SK-N-SH (cell line): Measurements from ENCODE around the gene APP. TPM values are rescaled to one million over a fixed set of nuclear protein-coding genes. Genes with fewer than 3 reads are reported as not detected.

Experiments
- CTCF ChIA-PET: fragments of 300-600, 350-600 bp; formaldehyde crosslinking; extraction: SDS; loops from one replicate; lab custom pipeline; 2021; lab: Yijun Ruan, JAX
- POLR2A ChIA-PET: fragments of 350-600 bp; sonication (Branson Sonifier 250); formaldehyde crosslinking; extraction: SDS; loops from one replicate; lab custom pipeline; 2020; ENCODE audit warnings: antibody characterized with exemption, inconsistent platforms; lab: Yijun Ruan, JAX
- DNase-seq: peaks from one replicate; pipeline ENCODE4 v3.0.0; 2012
- H2AFZ ChIP-seq: fragments of 200-600 bp; sonication (generic); 2 replicates; pipeline ENCODE4 v1.8.1; 2016; ENCODE audit warnings: antibody characterized with exemption, mild to moderate bottlenecking, low read depth
- H3F3A ChIP-seq: fragments of 200-600 bp; sonication (generic); replicated peaks from 2 replicates; pipeline ENCODE3; 2016; ENCODE audit warnings: antibody characterized with exemption, mild to moderate bottlenecking; ENCODE audit not compliant: insufficient read depth
- H3K27ac ChIP-seq, 2 experiments: fragments of 200-500 bp in 1 of 2; fragments of 200-600 bp in 1 of 2; sonication (Bioruptor generic) in 1 of 2; sonication (generic), shearing (Covaris generic) in 1 of 2; 2 replicates each; pipeline versions ENCODE4 v1.5.1 to v1.6.1; 2014 to 2016; ENCODE audit warnings: low read depth in 2 of 2, inconsistent platforms in 1 of 2, low read length in 1 of 2, mild to moderate bottlenecking in 1 of 2, mixed read lengths in 1 of 2
- H3K27me3 ChIP-seq: fragments of 200-600 bp; sonication (generic), shearing (Covaris generic); 2 replicates; pipeline ENCODE4 v1.6.1; 2016; ENCODE audit warnings: mixed run types; ENCODE audit not compliant: insufficient read depth
- H3K36me3 ChIP-seq, 2 experiments: fragments of 200-500 bp in 1 of 2; fragments of 200-600 bp in 1 of 2; sonication (Bioruptor generic) in 1 of 2; sonication (generic) in 1 of 2; replicated peaks in 1 of 2; 2 replicates each; pipeline versions ENCODE3 to v1.5.1; 2014 to 2016; ENCODE audit warnings: low read length in 1 of 2, mild to moderate bottlenecking in 1 of 2; ENCODE audit not compliant: insufficient read depth in 2 of 2, control insufficient read depth in 1 of 2
- H3K4me1 ChIP-seq, 2 experiments: fragments of 200-500 bp in 1 of 2; fragments of 200-600 bp in 1 of 2; sonication (Bioruptor generic) in 1 of 2; sonication (generic), shearing (Covaris generic) in 1 of 2; 2 replicates each; pipeline versions ENCODE4 v1.5.1 to v1.6.1; 2014 to 2016; ENCODE audit warnings: low read depth in 1 of 2, low read length in 1 of 2, mixed run types in 1 of 2; ENCODE audit not compliant: insufficient read depth in 2 of 2, control insufficient read depth in 1 of 2
- H3K4me2 ChIP-seq: fragments of 200-600 bp; sonication (generic), shearing (Covaris generic); 2 replicates; pipeline ENCODE4 v1.6.1; 2017; ENCODE audit warnings: mixed run types
- H3K4me3 ChIP-seq, 2 experiments: fragments of 200-500 bp in 1 of 2; fragments of 200-600 bp in 1 of 2; sonication (Bioruptor generic) in 1 of 2; sonication (generic), shearing (Covaris generic) in 1 of 2; 2 replicates each; pipeline versions ENCODE4 v1.5.1 to v1.8.1; 2014 to 2016; ENCODE audit warnings: low read depth in 2 of 2, inconsistent platforms in 1 of 2, low read length in 1 of 2, mild to moderate bottlenecking in 1 of 2, mixed read lengths in 1 of 2, moderate library complexity in 1 of 2
- H3K79me2 ChIP-seq: fragments of 200-600 bp; sonication (generic); 2 replicates; pipeline ENCODE4 v1.8.1; 2017; ENCODE audit warnings: mild to moderate bottlenecking; ENCODE audit not compliant: insufficient read depth
- H3K9ac ChIP-seq: fragments of 200-600 bp; sonication (generic); 2 replicates; pipeline ENCODE4 v1.6.1; 2017; ENCODE audit warnings: mixed run types
- H3K9me2 ChIP-seq: fragments of 200-600 bp; sonication (generic); 2 replicates; pipeline ENCODE4 v1.6.1; 2017; ENCODE audit warnings: mixed run types
- H3K9me3 ChIP-seq: fragments of 200-600 bp; sonication (generic); 2 replicates; pipeline ENCODE4 v1.6.1; 2017; ENCODE audit warnings: mixed run types, mild to moderate bottlenecking, moderate library complexity
- H4K20me1 ChIP-seq: fragments of 200-600 bp; sonication (generic); 2 replicates; pipeline ENCODE4 v1.6.1; 2017; ENCODE audit warnings: mild to moderate bottlenecking, mixed run types; ENCODE audit not compliant: insufficient read depth
- CHD2 ChIP-seq: fragments of 150-350 bp; IDR thresholded peaks from 2 replicates; pipeline ENCODE4 v1.6.1; 2018; ENCODE audit warnings: low read length; ENCODE audit not compliant: partially characterized antibody
- EP300 ChIP-seq, 2 experiments: IDR thresholded peaks; 2 replicates each; pipeline versions ENCODE4 v1.4.0 to v1.6.1; 2012; ENCODE audit warnings: borderline replicate concordance in 1 of 2, low read depth in 1 of 2, low read length in 1 of 2
- EZH2phosphoT487 ChIP-seq: fragments of 200-600 bp; sonication (generic); IDR thresholded peaks from 2 replicates; pipeline ENCODE4 v1.6.1; 2017; ENCODE audit warnings: low read depth, mixed run types, mild to moderate bottlenecking, antibody characterized with exemption, moderate library complexity, borderline replicate concordance
- FOXJ3 ChIP-seq: sonication (generic); formaldehyde crosslinking; IDR thresholded peaks from 2 replicates; pipeline ENCODE4 v1.5.1; 2020; ENCODE audit warnings: mild to moderate bottlenecking, missing genetic modification reagents
- GATA2 ChIP-seq: sonication (generic); formaldehyde crosslinking; IDR thresholded peaks from 2 replicates; pipeline ENCODE4 v1.5.0; 2020; ENCODE audit warnings: mild to moderate bottlenecking, missing genetic modification reagents
- MEF2A ChIP-seq: IDR thresholded peaks from 2 replicates; pipeline ENCODE4 v1.4.0; 2012; ENCODE audit warnings: low read depth, borderline replicate concordance
- MXI1 ChIP-seq: IDR thresholded peaks from 2 replicates; pipeline ENCODE4 v1.6.1; 2012; ENCODE audit warnings: mild to moderate bottlenecking, low read depth, low read length, improper control_type of control experiment
- NFIC ChIP-seq: IDR thresholded peaks from 2 replicates; pipeline ENCODE4 v1.4.0; 2012; ENCODE audit warnings: borderline replicate concordance
- NRF1 ChIP-seq: IDR thresholded peaks from 2 replicates; pipeline ENCODE4 v1.6.1; 2012; ENCODE audit warnings: low read depth, mild to moderate bottlenecking, low read length
- RAD21 ChIP-seq: IDR thresholded peaks from 2 replicates; pipeline ENCODE4 v1.6.1; 2012; ENCODE audit warnings: mild to moderate bottlenecking, low read length
- RCOR1 ChIP-seq: fragments of 150-350 bp; IDR thresholded peaks from 2 replicates; pipeline ENCODE4 v1.6.1; 2017; ENCODE audit warnings: antibody characterized with exemption, low read length
- RFX5 ChIP-seq: IDR thresholded peaks from 2 replicates; pipeline ENCODE4 v1.6.1; 2012; ENCODE audit warnings: mild to moderate bottlenecking, improper control_type of control experiment, low read length
- RXRA ChIP-seq: IDR thresholded peaks from 2 replicates; pipeline ENCODE4 v1.4.0; 2012; ENCODE audit warnings: low read depth, mild to moderate bottlenecking, borderline replicate concordance
- SIN3A ChIP-seq: IDR thresholded peaks from 2 replicates; pipeline ENCODE4 v1.6.1; 2012; ENCODE audit warnings: low read depth, mild to moderate bottlenecking, low read length, moderate library complexity, borderline replicate concordance
- SMC3 ChIP-seq: IDR thresholded peaks from 2 replicates; pipeline ENCODE4 v1.6.1; 2012; ENCODE audit warnings: low read depth, low read length, improper control_type of control experiment
- TAF1 ChIP-seq: IDR thresholded peaks from 2 replicates; pipeline ENCODE4 v1.6.1; 2012; ENCODE audit warnings: low read depth, mild to moderate bottlenecking, low read length, moderate library complexity, borderline replicate concordance
- TCF12 ChIP-seq: IDR thresholded peaks from 2 replicates; pipeline ENCODE4 v1.4.0; 2012
- WGBS: methylation state at CpG from one replicate; pipeline ENCODE4 v1.1.6; 2017; ENCODE audit warnings: low lambda C conversion rate; 5-methylcytosine and 5-hydroxymethylcytosine counted together
- polyA plus RNA-seq, 3 experiments: library from polyadenylated mRNA; depleted of rRNA; stranded (reverse); fragments of >200 nt; gene quantifications; 2 replicates each; pipeline ENCODE4 v1.2.3, GENCODE V29; 2012
- TF ChIP-seq, protein P1 (sequence below): fragments of 150-350 bp; IDR thresholded peaks from 2 replicates; pipeline ENCODE4 v1.6.1; 2017; ENCODE audit warnings: antibody characterized with exemption, low read length, low read depth, borderline replicate concordance
- TF ChIP-seq, protein P2 (sequence below): fragments of 150-350 bp; IDR thresholded peaks from 2 replicates; pipeline ENCODE4 v1.6.1; 2016; ENCODE audit warnings: mild to moderate bottlenecking, low read depth, low read length
- TF ChIP-seq, protein P3 (sequence below): IDR thresholded peaks from 2 replicates; pipeline ENCODE4; 2012
- TF ChIP-seq, protein P4 (sequence below): IDR thresholded peaks from 2 replicates; pipeline ENCODE4 v1.4.0; 2012; ENCODE audit warnings: low read depth, borderline replicate concordance

Gene APP
- polyA plus RNA-seq, 1 of the 3 experiments (the other 2 are of a cell fraction) = 780 TPM

DNA sequence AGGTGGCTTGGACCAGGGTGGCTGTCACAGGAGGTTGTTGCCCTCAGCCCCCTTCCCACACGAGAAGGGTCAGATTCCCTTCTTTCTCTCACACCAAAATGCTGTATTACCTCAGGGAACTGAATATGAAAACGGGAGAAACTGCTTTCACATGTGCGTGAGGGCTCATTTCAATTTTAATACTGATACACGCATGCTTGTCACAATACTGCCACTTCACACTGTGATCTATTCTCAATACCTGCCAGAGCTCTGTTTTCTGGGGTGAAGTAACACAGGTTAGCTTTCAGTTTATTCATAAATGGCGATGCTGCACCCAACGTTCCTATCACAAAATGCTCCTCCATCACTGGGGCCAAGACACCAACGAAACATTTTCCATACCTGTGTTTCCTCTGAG lies 181.8 kb downstream of the APP start:
- WGBS = 98% methylated on average over 7 of the region's 7 CpGs

DNA sequence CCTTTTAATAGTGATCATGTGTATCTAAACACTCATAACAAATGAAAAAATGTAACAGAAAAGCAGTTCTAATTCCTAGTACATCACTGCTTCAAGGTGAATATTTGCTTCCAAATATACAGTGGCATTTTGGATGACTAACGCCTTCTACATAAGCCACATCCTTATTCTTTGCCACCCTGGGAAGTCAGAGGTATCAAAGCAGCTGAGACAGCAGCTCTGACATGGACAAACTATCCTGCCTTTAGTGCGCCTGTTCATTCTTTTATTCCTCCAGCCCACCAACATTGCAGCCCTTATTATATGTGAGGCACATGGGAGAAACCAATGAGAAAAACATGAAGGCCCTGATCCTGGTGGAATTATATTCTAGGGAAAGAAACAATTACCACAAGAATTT lies 183.0 kb downstream of the APP start:
- no peak overlapping the region for H3K27ac ChIP-seq
- H4K20me1 ChIP-seq = no peaks in the 10 kb centered on the region
- no peaks in the 10 kb centered on the region for H3K27me3 ChIP-seq
- no peaks in the 10 kb centered on the region for H3K9me2 ChIP-seq
- DNase-seq = no peak
- no peaks in the 10 kb centered on the region for H3F3A ChIP-seq
- H3K9ac ChIP-seq = no peak overlapping the region
- H3K4me2 ChIP-seq = no peak overlapping the region
- H3K36me3 ChIP-seq = peaks cover 12 to 24% of the 10 kb centered on the region in 2 experiments
- no peak overlapping the region for H2AFZ ChIP-seq
- no peak overlapping the region for H3K4me3 ChIP-seq
- peaks cover 5 to 8% of the 10 kb centered on the region in 2 experiments; a peak in 3 of 4 replicates for H3K4me1 ChIP-seq
- H3K9me3 ChIP-seq = no peaks in the 10 kb centered on the region
- TF ChIP-seq RAD21 = no peak
- no peak for TF ChIP-seq TCF12
- 98% methylated on average over 2 of the region's 2 CpGs for WGBS
- no peaks in the 10 kb centered on the region for H3K79me2 ChIP-seq
- CTCF ChIA-PET = no interaction called here
- POLR2A ChIA-PET = interaction anchor here (1.3 kb wide), 1 partner anchor 9 kb away, joined by 3 read pairs; no protein-coding TSS in a partner anchor

More for the DNA sequence above, 181.8 kb downstream of the APP start:
- TF ChIP-seq MXI1 (no peak), EZH2phosphoT487 (no peak), TAF1 (no peak), EP300 (IDR thresholded peaks at IDR 0.05; ENCODE audit: borderline replicate concordance in 1 of 2, low read depth in 1 of 2, low read length in 1 of 2) (no peak), RCOR1 (no peak), CHD2 (no peak), SMC3 (no peak), GATA2 (CRISPR knock-in tag) (no peak), MEF2A (no peak), RXRA (no peak), NRF1 (no peak), FOXJ3 (CRISPR knock-in tag) (no peak), NFIC (no peak), SIN3A (no peak), TCF12 (no peak), RFX5 (no peak)
- TF ChIP-seq, protein P1, sequence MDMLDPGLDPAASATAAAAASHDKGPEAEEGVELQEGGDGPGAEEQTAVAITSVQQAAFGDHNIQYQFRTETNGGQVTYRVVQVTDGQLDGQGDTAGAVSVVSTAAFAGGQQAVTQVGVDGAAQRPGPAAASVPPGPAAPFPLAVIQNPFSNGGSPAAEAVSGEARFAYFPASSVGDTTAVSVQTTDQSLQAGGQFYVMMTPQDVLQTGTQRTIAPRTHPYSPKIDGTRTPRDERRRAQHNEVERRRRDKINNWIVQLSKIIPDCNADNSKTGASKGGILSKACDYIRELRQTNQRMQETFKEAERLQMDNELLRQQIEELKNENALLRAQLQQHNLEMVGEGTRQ = no peak
- TF ChIP-seq, protein P2, sequence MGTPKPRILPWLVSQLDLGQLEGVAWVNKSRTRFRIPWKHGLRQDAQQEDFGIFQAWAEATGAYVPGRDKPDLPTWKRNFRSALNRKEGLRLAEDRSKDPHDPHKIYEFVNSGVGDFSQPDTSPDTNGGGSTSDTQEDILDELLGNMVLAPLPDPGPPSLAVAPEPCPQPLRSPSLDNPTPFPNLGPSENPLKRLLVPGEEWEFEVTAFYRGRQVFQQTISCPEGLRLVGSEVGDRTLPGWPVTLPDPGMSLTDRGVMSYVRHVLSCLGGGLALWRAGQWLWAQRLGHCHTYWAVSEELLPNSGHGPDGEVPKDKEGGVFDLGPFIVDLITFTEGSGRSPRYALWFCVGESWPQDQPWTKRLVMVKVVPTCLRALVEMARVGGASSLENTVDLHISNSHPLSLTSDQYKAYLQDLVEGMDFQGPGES = no peak
- TF ChIP-seq, protein P3, sequence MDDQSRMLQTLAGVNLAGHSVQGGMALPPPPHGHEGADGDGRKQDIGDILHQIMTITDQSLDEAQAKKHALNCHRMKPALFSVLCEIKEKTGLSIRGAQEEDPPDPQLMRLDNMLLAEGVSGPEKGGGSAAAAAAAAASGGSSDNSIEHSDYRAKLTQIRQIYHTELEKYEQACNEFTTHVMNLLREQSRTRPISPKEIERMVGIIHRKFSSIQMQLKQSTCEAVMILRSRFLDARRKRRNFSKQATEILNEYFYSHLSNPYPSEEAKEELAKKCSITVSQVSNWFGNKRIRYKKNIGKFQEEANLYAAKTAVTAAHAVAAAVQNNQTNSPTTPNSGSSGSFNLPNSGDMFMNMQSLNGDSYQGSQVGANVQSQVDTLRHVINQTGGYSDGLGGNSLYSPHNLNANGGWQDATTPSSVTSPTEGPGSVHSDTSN = no peak
- TF ChIP-seq, protein P4, sequence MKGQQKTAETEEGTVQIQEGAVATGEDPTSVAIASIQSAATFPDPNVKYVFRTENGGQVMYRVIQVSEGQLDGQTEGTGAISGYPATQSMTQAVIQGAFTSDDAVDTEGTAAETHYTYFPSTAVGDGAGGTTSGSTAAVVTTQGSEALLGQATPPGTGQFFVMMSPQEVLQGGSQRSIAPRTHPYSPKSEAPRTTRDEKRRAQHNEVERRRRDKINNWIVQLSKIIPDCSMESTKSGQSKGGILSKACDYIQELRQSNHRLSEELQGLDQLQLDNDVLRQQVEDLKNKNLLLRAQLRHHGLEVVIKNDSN = no peak
- Histone ChIP-seq H2AFZ (no peak overlapping the region), H3K27ac (no peak overlapping the region), H3K4me1 (peaks cover 0 to 5% of the 10 kb centered on the region in 2 experiments; a peak in 2 of 4 replicates), H3K36me3 (peaks cover 14 to 22% of the 10 kb centered on the region in 2 experiments), H3K9me2 (no peaks in the 10 kb centered on the region), H3K4me3 (no peak overlapping the region), H3K27me3 (no peaks in the 10 kb centered on the region), H3K79me2 (no peaks in the 10 kb centered on the region), H3K9ac (no peak overlapping the region), H3K4me2 (no peak overlapping the region), H3K9me3 (no peaks in the 10 kb centered on the region), H4K20me1 (no peaks in the 10 kb centered on the region), H3F3A (no peaks in the 10 kb centered on the region)
- DNase-seq = no peak
- ChIA-PET CTCF (no interaction called here), POLR2A (no interaction called here)
